Esophagus muscularis mucosa (tissue), 4 donors: Measurements from ENCODE around the gene IPO13.

Experiments
- EP300 ChIP-seq: sonication (generic); formaldehyde crosslinking; IDR thresholded peaks from one replicate; pipeline ENCODE4 v1.6.1; 2017; ENCODE audit warnings: antibody characterized with exemption
- POLR2A ChIP-seq: fragments of 450-650 bp; IDR thresholded peaks from one replicate; pipeline ENCODE4 v1.6.1; 2017; ENCODE audit warnings: antibody characterized with exemption, moderate library complexity, mild to moderate bottlenecking, low read depth
- POLR2AphosphoS5 ChIP-seq, 2 donors: sonication (generic); formaldehyde crosslinking; IDR thresholded peaks; one replicate each; pipeline ENCODE4 v1.6.1; 2017; ENCODE audit warnings: antibody characterized with exemption in 2 of 2
- TF ChIP-seq, protein P1 (sequence below), 3 experiments: fragments of 200-600 bp in 2 of 3; fragments of 450-650 bp in 1 of 3; sonication (generic) in 2 of 3; IDR thresholded peaks; one replicate each; pipeline ENCODE4 v1.5.1; 2017 to 2019; ENCODE audit warnings: antibody characterized with exemption in 3 of 3, mild to moderate bottlenecking in 2 of 3, moderate library complexity in 1 of 3

DNA sequence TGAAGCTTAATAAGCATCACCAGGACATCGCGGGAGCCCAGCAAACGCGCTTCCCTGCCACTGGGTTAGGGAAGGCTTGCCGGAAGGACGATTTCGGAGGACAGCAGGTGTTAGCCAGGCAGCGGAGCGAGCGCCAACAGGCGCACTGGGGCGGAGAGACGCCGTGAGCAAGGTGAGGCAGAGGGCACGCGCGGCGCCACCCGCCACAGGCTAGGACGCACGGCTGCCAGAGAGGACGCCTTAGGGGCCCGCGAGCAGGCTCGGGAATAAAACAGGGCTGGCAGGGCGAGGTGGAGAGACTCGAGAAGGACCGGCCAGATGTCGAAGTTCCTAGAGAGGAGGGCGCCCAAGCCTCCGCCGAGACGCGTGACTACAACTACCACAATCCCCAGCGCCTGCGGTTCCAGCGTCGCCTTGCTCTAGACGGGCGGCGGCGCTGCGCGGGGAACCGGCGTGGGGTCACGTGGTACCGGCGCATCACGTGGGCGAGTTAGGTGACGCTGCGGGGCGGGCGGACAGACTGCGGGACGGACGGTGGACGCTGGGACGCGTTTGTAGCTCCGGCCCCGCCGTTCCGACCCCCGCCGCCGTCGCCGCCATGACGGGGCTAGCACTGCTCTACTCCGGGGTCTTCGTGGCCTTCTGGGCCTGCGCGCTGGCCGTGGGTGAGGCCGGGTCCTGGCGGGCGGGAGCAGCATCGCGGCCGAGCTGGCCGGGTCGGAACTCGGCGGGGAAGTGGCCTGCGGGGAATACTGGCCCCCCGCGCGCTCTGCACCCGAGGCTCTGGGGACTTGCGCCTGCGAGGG, 27.9 kb downstream of the IPO13 start, which contains the start of gene ATP6V0B:
- TF ChIP-seq, protein P1, sequence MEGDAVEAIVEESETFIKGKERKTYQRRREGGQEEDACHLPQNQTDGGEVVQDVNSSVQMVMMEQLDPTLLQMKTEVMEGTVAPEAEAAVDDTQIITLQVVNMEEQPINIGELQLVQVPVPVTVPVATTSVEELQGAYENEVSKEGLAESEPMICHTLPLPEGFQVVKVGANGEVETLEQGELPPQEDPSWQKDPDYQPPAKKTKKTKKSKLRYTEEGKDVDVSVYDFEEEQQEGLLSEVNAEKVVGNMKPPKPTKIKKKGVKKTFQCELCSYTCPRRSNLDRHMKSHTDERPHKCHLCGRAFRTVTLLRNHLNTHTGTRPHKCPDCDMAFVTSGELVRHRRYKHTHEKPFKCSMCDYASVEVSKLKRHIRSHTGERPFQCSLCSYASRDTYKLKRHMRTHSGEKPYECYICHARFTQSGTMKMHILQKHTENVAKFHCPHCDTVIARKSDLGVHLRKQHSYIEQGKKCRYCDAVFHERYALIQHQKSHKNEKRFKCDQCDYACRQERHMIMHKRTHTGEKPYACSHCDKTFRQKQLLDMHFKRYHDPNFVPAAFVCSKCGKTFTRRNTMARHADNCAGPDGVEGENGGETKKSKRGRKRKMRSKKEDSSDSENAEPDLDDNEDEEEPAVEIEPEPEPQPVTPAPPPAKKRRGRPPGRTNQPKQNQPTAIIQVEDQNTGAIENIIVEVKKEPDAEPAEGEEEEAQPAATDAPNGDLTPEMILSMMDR (IDR thresholded peaks at IDR 0.05), result peak; percentile 13 to 46 (median 31)
- TF ChIP-seq POLR2A (peak; percentile 88), EP300 (no peak), POLR2AphosphoS5 (IDR thresholded peaks at IDR 0.05) (peak; percentile 98)
